Middle frontal gyrus (tissue), 1 donor: ENCODE results near the gene HIVEP1.

Experiments used
- DNase-seq: peaks from one replicate; pipeline ENCODE4 v3.0.0-alpha.2; 2015; ENCODE audit warnings: low spot score; ENCODE audit errors: extremely low spot score

Gene HIVEP1

GRCh38 chr6:12115492-12115891 is 103.4 kb downstream of the HIVEP1 start:
- no peak for DNase-seq

GRCh38 chr6:12116264-12116800 is 104.2 kb downstream of the HIVEP1 start:
- no peak for DNase-seq

- no peak for DNase-seq
These were observed 104.9 kb downstream of the HIVEP1 start for GRCh38 chr6:12116978-12117377.

GRCh38 chr6:12118607-12119006 is 106.5 kb downstream of the HIVEP1 start:
- no peak for DNase-seq

GRCh38 chr6:12119085-12119588 is 107.0 kb downstream of the HIVEP1 start:
- DNase-seq: no peak

- no peak for DNase-seq
These were observed 113.3 kb downstream of the HIVEP1 start for GRCh38 chr6:12125396-12125795.

GRCh38 chr6:12126051-12126450 is 113.9 kb downstream of the HIVEP1 start:
- DNase-seq: no peak

- DNase-seq: no peak
These were observed 117.4 kb downstream of the HIVEP1 start for GRCh38 chr6:12129523-12129922.

- DNase-seq: no peak
These were observed 120.5 kb downstream of the HIVEP1 start for GRCh38 chr6:12132351-12133222.

- no peak for DNase-seq
These were observed 122.5 kb downstream of the HIVEP1 start for GRCh38 chr6:12134581-12134980.

GRCh38 chr6:12134991-12135390 is 122.9 kb downstream of the HIVEP1 start:
- no peak for DNase-seq

GRCh38 chr6:12136905-12137304 is 124.8 kb downstream of the HIVEP1 start:
- no peak for DNase-seq

GRCh38 chr6:12137480-12137879 is 125.4 kb downstream of the HIVEP1 start:
- DNase-seq: no peak

GRCh38 chr6:12138381-12138780 is 126.3 kb downstream of the HIVEP1 start:
- no peak for DNase-seq

- no peak for DNase-seq
These were observed 126.8 kb downstream of the HIVEP1 start for GRCh38 chr6:12138936-12139335.

GRCh38 chr6:12147557-12148316 is 135.6 kb downstream of the HIVEP1 start:
- DNase-seq: no peak

- DNase-seq: no peak
These were observed 136.2 kb downstream of the HIVEP1 start for GRCh38 chr6:12148317-12148801.

- DNase-seq: no peak
These were observed 136.7 kb downstream of the HIVEP1 start for GRCh38 chr6:12148841-12149240.

GRCh38 chr6:12149944-12150510 is 137.9 kb downstream of the HIVEP1 start:
- no peak for DNase-seq

- DNase-seq: no peak
These were observed 138.8 kb downstream of the HIVEP1 start for GRCh38 chr6:12150812-12151432.

- no peak for DNase-seq
These were observed 139.3 kb downstream of the HIVEP1 start for GRCh38 chr6:12151433-12151820.
